GM18526 (cell line): ENCODE data around the gene CYP26C1.

Experiments used
- POLR2A ChIP-seq: IDR thresholded peaks from 3 replicates; pipeline ENCODE4 v1.6.1; 2011; ENCODE audit not compliant: insufficient read length; ENCODE audit errors: extremely low read depth

CYP26C1 gene

DNA sequence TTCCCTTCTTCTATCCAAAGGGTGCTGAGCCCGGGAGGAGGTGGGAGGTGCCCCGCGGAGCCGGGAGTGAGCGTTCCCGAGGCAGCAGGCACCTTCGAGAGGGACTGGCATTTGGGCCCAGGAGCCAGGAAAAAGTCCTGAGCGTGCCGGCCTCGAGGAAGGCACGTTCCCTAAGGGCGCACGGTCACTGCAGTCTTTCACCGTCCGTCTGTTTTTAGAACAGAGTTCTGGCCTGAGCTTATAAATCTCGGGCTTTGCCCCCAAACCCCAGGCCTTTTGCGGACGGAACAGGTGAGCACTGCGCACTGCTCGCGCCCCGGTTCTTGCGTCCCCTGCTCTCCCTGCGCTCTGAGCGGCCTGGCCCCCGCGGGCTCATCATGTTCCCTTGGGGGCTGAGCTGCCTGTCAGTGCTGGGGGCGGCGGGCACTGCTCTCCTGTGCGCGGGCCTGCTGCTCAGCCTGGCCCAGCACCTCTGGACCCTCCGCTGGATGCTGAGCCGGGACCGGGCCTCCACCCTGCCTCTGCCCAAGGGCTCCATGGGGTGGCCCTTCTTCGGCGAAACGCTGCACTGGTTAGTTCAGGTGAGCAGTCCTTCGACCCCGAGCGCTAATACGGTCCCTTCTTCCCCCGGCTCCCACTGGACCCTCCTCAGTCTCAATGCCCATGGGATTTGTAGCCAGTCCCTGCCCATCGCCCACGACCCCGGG is 442 bp downstream of the CYP26C1 start:
- TF ChIP-seq POLR2A, result no peak

DNA sequence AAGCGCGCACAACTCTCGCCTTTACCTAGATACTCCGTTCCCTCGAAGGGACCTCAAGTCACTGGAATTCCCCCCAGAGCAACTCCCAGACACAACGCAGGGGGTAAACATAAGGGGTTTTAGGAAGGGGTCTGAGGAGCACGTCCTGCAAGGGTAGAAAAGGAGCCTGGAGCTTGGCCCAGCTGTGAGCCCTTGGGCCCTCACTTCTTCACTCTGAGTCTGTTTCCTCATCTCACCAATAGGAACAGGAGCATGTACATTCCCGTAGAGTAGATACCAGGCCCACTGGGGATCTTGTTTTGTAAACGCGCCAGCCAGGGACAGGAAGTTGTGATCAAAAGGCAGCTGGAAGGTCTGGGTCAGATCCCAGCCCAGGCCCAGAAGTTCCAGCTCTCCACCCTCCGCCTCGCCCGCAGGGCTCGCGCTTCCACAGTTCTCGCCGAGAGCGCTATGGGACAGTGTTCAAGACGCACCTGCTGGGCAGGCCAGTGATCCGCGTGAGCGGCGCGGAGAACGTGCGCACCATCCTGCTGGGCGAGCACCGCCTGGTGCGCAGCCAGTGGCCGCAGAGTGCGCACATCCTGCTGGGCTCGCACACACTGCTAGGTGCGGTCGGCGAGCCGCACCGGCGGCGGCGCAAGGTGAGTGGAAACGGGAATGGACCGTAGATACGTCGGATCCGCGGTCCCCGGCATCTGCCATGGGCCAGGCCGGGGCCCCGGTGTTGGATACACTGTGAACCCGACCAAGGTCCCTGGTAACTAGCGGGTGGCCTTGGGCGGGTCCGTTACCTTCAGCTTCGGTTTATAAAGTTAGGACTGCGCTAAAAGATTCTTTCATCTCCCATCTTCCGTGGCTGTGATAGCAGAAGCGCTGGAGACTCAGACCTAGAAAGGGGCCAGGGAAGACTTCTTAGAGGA is 1.3 kb downstream of the CYP26C1 start:
- no peak for TF ChIP-seq POLR2A

DNA sequence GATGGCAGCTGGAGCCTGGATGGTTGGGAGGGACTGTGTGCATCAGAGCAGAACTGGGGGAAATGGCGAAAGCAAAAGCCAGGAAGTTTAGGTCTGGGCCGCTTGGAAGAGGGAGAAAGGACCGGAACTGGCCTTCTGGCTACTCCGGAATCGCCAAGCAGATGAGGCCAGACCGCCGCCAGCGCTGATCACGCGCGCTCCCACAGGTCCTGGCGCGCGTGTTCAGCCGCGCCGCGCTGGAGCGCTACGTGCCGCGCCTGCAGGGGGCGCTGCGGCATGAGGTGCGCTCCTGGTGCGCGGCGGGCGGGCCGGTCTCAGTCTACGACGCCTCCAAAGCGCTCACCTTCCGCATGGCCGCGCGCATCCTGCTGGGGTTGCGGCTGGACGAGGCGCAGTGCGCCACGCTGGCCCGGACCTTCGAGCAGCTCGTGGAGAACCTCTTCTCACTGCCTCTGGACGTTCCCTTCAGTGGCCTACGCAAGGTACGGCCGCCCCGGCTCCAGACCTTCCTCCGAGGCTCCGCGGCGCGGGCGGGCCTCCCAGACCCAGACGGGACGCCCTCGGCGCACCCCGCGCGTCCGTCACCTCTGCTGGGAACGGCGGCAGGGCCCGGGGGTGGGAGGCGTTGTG is 2.0 kb downstream of the CYP26C1 start:
- no peak for TF ChIP-seq POLR2A

DNA sequence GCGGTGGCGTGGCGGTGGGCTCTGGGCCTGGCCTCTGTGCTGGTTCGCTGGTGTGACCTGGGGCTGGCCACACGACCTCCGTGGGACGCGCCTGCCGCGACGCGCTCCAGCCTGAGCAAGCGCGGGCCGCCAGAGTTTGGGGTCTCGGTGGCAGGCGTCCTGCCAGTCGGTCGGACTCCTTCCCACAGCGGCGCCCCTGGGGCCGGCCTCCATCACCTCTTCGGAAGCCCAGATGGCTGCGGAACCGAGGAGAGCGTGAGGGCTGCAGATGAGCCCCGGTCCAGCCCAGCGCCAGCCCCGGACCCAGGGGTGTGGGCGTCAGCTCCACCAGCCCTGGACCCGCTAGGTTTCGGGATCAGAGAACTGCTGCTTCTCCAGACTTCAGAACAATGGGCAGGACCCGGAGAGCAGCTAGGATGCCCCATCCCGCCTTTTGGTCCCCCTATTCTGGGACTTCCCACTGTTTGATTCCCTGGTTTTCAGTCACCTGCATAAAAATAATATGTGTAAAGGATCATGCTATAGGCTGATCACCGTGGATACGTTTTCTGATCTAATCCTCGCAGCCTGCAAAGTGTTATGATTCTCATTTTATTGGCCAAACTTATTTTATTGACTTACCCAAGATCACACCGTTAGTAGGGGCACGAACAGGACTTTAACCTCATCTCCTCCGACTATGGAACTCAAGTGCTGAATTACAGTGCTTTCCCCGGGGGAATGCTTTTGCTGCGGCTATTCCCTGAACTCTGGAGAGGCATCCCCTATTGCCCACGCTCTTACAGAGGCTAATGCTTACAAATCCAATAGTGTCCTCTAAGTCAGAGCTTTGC is 2.8 kb downstream of the CYP26C1 start:
- TF ChIP-seq POLR2A, result no peak

DNA sequence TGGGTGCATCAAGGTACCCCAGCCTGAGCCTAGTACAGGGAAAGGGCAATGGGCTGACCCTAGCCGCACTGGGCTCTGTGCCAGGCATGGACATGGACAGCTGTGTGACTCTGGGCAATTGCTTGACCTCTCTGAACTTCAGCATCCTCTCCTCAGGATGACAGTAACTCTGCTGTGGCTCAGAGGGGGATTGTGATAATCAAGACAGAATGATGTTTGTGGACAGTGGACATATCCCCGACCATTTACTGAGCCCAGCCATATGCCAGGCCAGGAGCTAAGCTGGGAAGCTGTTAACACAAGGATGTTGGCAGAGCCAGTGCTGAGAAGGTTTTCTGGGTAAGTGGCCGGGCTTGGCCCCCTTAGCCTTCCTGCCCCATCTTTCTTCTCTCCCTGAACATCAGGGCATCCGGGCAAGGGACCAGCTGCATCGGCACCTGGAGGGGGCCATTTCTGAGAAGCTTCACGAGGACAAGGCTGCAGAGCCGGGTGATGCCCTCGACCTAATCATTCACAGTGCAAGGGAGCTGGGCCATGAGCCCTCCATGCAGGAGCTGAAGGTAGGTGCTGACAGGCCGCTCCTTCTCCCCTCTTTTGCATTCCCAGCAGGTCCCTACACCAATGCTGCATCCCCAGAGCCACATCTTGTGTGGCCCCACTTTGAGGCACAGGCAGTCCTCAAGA is 3.5 kb downstream of the CYP26C1 start:
- no peak for TF ChIP-seq POLR2A

DNA sequence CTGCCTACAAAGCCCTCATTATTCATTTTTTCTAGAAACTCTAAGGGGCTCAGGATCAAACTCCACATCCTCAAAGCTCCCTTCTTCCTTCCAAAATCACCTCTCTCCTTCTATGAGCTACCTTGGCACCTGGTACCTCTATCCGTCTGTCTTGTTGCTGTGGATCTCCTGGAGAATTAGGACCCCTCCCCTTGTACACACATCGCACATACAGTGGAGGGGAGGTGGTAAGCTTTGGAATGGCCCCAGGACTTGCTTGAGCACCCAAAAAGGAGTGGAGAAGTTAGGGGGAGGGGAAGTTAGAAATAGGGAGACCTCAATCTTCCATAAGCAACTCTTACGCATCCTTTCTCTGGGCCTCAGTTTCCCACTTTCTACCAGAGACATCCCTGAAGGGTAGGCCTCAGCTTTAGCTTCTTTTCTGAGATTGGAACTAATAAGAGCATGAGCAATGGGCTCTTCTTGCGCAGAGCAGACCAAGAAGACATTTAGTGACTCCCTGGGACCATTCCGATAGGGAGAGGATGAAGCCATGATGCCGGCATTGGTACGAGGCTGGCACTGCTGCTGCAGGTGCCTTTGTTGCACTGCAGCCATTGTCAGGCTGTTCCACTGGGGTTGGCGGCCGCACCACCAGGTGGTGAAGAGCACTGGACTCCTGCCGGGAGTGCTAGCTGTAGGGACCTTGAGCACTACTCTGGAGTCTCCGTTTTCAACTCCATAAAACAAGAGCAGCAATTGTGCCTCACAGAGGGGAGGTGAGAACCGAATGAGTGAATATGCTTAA is 4.5 kb downstream of the CYP26C1 start:
- TF ChIP-seq POLR2A, result no peak

DNA sequence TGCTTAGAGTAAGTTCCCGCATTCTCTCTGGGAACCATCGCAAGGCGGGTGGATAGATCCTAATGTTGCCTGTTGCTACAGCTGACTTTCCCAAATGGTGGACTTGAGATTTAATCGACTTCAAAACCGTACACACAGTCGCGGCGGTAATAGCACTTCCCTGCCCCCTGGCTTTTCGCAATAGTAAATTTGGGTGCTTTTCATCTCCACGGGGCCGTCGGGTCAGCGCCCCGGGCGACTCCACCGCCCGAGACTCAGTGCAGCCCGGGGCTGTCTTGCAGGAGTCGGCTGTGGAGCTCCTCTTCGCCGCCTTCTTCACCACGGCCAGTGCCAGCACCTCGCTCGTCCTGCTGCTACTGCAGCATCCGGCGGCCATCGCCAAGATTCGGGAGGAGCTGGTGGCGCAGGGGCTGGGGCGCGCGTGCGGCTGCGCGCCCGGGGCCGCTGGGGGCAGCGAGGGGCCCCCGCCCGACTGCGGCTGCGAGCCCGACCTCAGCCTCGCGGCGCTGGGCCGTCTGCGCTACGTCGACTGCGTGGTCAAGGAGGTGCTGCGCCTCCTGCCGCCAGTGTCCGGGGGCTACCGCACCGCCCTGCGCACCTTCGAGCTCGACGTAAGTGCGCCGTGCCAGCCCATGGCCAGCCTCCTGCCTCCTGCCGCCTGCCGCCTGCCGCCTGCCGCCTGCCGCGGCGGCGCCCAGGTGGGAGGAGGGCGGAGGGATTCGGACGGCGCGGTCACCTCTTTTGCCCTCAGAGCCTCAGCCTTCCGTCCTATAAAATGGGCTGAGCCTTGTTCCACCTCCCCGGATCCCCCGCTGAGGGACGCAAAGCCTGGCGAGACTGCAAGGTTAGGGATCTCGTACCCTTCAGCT is 5.3 kb downstream of the CYP26C1 start:
- no peak for TF ChIP-seq POLR2A

DNA sequence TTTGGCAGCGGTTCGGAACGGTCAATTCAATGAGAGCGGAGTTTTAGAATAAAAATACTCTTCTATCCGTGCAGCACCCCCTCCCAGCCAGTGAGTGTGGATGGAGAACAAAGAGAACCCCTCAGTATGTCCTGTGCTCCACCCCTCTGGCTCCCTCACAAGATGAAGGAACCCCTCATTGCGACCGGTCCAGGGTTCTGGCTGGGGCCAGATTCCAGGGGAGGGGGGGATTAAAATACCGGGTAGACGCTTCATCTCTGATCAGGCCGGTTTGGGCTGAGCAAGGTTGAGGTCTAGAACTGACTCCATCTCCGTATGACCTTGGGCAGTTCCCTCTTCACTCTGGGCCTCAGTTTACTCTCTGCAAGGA is 5.9 kb downstream of the CYP26C1 start:
- TF ChIP-seq POLR2A, result no peak

DNA sequence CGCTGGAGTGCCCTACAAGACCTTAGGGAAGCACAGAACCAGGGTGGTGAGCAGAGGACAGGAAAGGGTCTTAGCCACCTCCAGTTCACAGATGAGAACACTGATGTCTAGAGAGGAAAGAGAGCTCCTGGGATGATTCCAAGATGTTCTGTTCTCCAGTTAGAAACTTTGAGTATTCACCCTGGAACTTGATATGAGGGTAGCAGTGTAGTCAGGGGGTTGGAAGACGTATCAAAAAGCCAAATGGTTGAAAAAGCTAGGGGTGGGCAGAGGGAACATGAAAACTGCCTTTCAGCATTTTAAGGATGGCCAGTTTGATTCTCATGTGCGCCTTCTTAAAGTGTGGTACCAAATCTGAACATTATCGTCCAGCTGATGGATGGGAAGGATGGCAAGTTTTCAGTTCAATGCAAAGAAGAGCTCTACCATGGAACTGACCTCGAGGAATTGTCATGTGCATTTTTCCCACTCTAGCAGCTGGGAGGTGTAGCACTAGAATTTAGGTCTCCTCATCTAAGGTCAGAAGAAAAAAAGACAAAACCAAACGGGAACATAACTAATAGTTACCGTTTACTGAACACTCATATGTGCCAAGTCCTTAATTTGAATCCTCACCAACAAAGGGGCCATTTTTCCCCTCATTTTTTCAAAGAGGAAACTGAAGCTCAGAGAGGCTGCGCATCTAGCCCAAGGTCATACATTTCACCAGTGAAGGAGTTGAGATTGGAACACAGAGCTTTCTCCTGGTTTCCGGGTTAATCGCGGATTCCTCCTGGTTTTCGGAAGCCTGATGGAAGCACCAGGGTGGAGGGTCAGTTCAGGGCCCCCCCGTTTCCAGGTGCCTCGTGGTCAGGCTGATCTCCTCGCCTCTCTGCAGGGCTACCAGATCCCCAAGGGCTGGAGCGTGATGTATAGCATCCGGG is 7.1 kb downstream of the CYP26C1 start:
- no peak for TF ChIP-seq POLR2A

DNA sequence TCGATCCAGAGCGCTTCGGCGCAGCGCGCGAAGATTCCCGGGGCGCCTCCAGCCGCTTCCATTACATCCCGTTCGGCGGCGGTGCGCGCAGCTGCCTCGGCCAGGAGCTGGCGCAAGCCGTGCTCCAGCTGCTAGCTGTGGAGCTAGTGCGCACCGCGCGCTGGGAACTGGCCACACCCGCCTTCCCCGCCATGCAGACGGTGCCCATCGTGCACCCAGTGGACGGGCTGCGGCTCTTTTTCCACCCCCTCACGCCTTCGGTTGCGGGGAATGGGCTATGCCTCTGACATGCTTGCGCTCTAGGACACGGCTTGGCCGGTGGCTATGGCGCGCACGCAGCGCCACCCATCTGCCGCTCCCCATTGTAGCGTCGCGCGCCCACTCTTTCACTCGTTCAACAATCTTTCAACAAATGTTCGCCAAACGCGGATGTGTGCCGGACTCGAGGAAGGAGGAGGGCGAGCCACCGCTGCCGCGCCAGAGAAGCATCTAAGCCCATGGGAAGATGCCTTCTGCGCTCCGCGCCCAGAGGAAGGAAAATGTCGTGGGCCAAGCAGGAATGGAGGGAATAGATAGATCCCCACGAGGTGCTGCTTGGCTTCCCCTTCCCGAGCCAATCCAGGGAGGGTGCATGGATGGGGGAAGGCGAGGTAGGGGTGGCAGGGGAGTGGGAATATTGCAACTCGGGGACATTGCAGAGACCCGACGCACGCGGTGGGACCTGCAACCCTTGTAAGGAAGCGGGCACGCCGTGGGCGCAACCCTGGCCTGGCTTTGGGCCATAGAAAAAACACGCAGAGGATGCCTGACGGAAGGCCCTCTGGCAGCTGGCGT is 8.0 kb downstream of the CYP26C1 start:
- TF ChIP-seq POLR2A, result no peak

DNA sequence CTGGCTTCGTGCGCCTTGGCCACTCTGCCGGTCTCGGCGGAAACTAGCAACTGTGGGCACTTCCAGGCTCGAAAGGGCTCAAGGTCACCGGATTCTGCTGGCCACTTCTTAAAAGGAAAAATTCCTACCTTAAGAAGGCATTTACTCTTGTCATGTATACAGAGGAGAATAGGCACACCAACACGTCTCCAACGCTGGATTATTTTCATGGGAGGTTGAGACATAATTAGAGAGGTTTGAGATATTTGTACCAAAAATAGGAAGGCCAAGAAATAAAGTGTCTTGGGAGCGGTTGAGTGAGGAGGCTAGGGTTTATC is 8.6 kb downstream of the CYP26C1 start:
- no peak for TF ChIP-seq POLR2A
